Measurements from ENCODE around the gene DNAH1.

Gene DNAH1

GRCh38 chr3:52361454-52361853 lies 45.3 kb downstream of the DNAH1 start:
- DNase-seq = no peak

- DNase-seq = no peak
Observed at GRCh38 chr3:52361898-52362297, 45.8 kb downstream of the DNAH1 start.

GRCh38 chr3:52364322-52365035 lies 48.4 kb downstream of the DNAH1 start:
- no peak for DNase-seq

- no peak for DNase-seq
Observed at GRCh38 chr3:52366527-52366926, 50.4 kb downstream of the DNAH1 start.

- no peak for DNase-seq
Observed at GRCh38 chr3:52367891-52368880, 52.1 kb downstream of the DNAH1 start.

- no peak for DNase-seq
Observed at GRCh38 chr3:52370531-52370930, 54.4 kb downstream of the DNAH1 start.

GRCh38 chr3:52372822-52373504 lies 56.8 kb downstream of the DNAH1 start:
- DNase-seq = no peak

- no peak for DNase-seq
Observed at GRCh38 chr3:52373676-52374075, 57.6 kb downstream of the DNAH1 start.

GRCh38 chr3:52374173-52374572 lies 58.1 kb downstream of the DNAH1 start:
- no peak for DNase-seq

- DNase-seq = no peak
Observed at GRCh38 chr3:52379610-52380009, 63.5 kb downstream of the DNAH1 start.

- no peak for DNase-seq
Observed at GRCh38 chr3:52380023-52380422, 63.9 kb downstream of the DNAH1 start.

- no peak for DNase-seq
Observed at GRCh38 chr3:52381623-52382022, 65.5 kb downstream of the DNAH1 start.

GRCh38 chr3:52383446-52383845 lies 67.3 kb downstream of the DNAH1 start:
- no peak for DNase-seq

GRCh38 chr3:52384019-52384761 lies 68.1 kb downstream of the DNAH1 start:
- no peak for DNase-seq

GRCh38 chr3:52385157-52385556 lies 69.0 kb downstream of the DNAH1 start:
- no peak for DNase-seq

GRCh38 chr3:52387481-52387880 lies 71.4 kb downstream of the DNAH1 start:
- no peak for DNase-seq

- no peak for DNase-seq
Observed at GRCh38 chr3:52388348-52388821, 72.3 kb downstream of the DNAH1 start.

GRCh38 chr3:52388933-52389332 lies 72.8 kb downstream of the DNAH1 start:
- no peak for DNase-seq

GRCh38 chr3:52391096-52391495 lies 75.0 kb downstream of the DNAH1 start:
- DNase-seq = no peak

- DNase-seq = no peak
Observed at GRCh38 chr3:52392216-52392930, 76.3 kb downstream of the DNAH1 start.

- DNase-seq = no peak
Observed at GRCh38 chr3:52393131-52393807, 77.2 kb downstream of the DNAH1 start.

All from NCI-H1930 (cell line).